Tibial artery (tissue), 4 donors: ENCODE measurements around the gene PLCH1.

Experiments used
- DNase-seq, 2 donors: peaks; one replicate each; pipeline ENCODE4 v3.0.0-alpha.2; 2019
- H3K27ac ChIP-seq, 2 donors: fragments of 200-600 bp; sonication (generic) in 1 of 2; 1 replicate in 1 of 2; 2 replicates in 1 of 2; pipeline ENCODE4 v1.5.1; 2018 to 2019; ENCODE audit warnings: mild to moderate bottlenecking in 1 of 2
- H3K27me3 ChIP-seq, 2 donors: fragments of 200-600 bp; sonication (generic) in 1 of 2; one replicate each; pipeline versions ENCODE4 v1.5.1 to v1.6.0; 2016 to 2019
- H3K36me3 ChIP-seq, 3 donors: fragments of 200-600 bp; sonication (generic) in 2 of 3; one replicate each; pipeline ENCODE4 v1.5.1; 2016 to 2019; ENCODE audit warnings: mild to moderate bottlenecking in 2 of 3
- H3K4me1 ChIP-seq, 4 donors: fragments of 200-600 bp; sonication (generic) in 2 of 4; 1 replicate in 3 of 4; 2 replicates in 1 of 4; pipeline ENCODE4 v1.5.1; 2016 to 2019
- H3K4me3 ChIP-seq, 2 donors: fragments of 200-600 bp; sonication (generic) in 1 of 2; 1 replicate in 1 of 2; 2 replicates in 1 of 2; pipeline ENCODE4 v1.5.1; 2018 to 2019; ENCODE audit warnings: mild to moderate bottlenecking in 2 of 2
- H3K9me3 ChIP-seq, 3 donors: fragments of 200-600 bp; sonication (generic) in 1 of 3; one replicate each; pipeline ENCODE4 v1.5.1; 2016 to 2019
- CTCF ChIP-seq, 2 experiments: fragments of 200-600 bp in 1 of 2; fragments of 450-650 bp in 1 of 2; IDR thresholded peaks; one replicate each; pipeline ENCODE4 v1.5.1; 2017 to 2019; ENCODE audit warnings: antibody characterized with exemption in 2 of 2, mild to moderate bottlenecking in 1 of 2, moderate library complexity in 1 of 2
- intact Hi-C: fragments of 100-400 bp; cut with DNase I; formaldehyde crosslinking; loops from one replicate; pipeline ENCODE4 v1.15.0; 2023; ENCODE audit warnings: low total_unique reads

The PLCH1 gene

DNA sequence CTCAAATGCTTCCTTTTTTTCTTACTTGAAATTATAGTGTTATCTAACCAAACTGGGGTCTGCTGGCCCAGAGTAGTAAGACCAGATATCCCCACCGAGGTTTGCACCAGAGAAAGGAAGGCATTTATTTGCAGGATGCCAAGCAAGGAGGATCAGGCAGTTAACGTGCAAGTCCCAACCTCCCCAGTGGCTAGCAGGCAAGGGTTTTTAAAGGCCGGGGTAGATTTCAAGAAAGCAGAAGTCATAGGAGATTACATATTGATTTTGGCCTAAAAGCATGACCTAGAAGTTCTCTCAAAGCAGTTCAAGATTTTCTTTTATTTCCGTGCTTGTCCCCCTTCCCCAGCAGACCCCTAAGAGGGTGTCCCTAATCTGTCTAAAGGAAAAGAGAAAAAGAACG is 418.6 kb downstream of the PLCH1 start:
- no peaks in the 10 kb centered on the region for H3K4me1 ChIP-seq
- no peaks in the 10 kb centered on the region for H3K36me3 ChIP-seq
- no peak for TF ChIP-seq CTCF (IDR thresholded peaks at IDR 0.05)
- intact Hi-C loops: loop anchor here (10.0 kb wide), 1 partner anchor 571 kb away; no protein-coding TSS in a partner anchor
- no peak overlapping the region for H3K4me3 ChIP-seq
- no peak for DNase-seq
- no peak overlapping the region for H3K27ac ChIP-seq
- no peaks in the 10 kb centered on the region for H3K27me3 ChIP-seq
- no peaks in the 10 kb centered on the region for H3K9me3 ChIP-seq
